Liver (tissue), 9 donors: ENCODE results near the gene PFDN6. TPM values are rescaled to one million over a fixed set of nuclear protein-coding genes. Genes with fewer than 3 reads are reported as not detected.

Experiments used
- DNase-seq: peaks from one replicate; pipeline ENCODE4 v3.0.0-alpha.2; 2017; ENCODE audit warnings: low spot score
- H3K27ac ChIP-seq, 2 donors: one replicate each; pipeline ENCODE4 v1.7.0; 2013; ENCODE audit warnings: inconsistent platforms in 2 of 2, low read length in 2 of 2, control low read depth in 1 of 2, low read depth in 1 of 2, mild to moderate bottlenecking in 1 of 2
- H3K27me3 ChIP-seq, 4 donors: one replicate each; pipeline versions ENCODE4 v1.6.1 to v1.7.0; 2013; ENCODE audit warnings: low read length in 3 of 4, inconsistent platforms in 1 of 4, mild to moderate bottlenecking in 1 of 4, moderate library complexity in 1 of 4; ENCODE audit not compliant: control insufficient read depth in 4 of 4, insufficient read depth in 4 of 4
- H3K36me3 ChIP-seq, 4 donors: one replicate each; pipeline versions ENCODE4 v1.6.1 to v1.7.0; 2013; ENCODE audit warnings: low read length in 3 of 4, mild to moderate bottlenecking in 3 of 4, low read depth in 1 of 4, moderate library complexity in 1 of 4; ENCODE audit not compliant: control insufficient read depth in 4 of 4, insufficient read depth in 3 of 4
- H3K4me1 ChIP-seq, 4 donors: one replicate each; pipeline versions ENCODE4 v1.6.1 to v1.7.0; 2013; ENCODE audit warnings: low read length in 3 of 4, mild to moderate bottlenecking in 3 of 4, moderate library complexity in 1 of 4; ENCODE audit not compliant: control insufficient read depth in 4 of 4, insufficient read depth in 4 of 4
- H3K4me3 ChIP-seq, 3 donors: one replicate each; pipeline versions ENCODE4 v1.6.1 to v1.7.0; 2013; ENCODE audit warnings: low read length in 3 of 3, control low read depth in 1 of 3, low read depth in 1 of 3, mild to moderate bottlenecking in 1 of 3
- H3K9ac ChIP-seq, 2 donors: one replicate each; pipeline ENCODE4 v1.7.0; 2013; ENCODE audit warnings: low read length in 2 of 2, mild to moderate bottlenecking in 2 of 2, moderate library complexity in 2 of 2, control low read depth in 1 of 2, low read depth in 1 of 2
- H3K9me3 ChIP-seq, 4 donors: one replicate each; pipeline versions ENCODE4 v1.6.1 to v1.7.0; 2013; ENCODE audit warnings: low read length in 3 of 4; ENCODE audit not compliant: control insufficient read depth in 4 of 4
- EGR1 ChIP-seq, 2 donors: IDR thresholded peaks; 2 replicates each; pipeline ENCODE4 v1.6.1; 2016 to 2018; ENCODE audit warnings: antibody characterized with exemption in 2 of 2, low read depth in 2 of 2
- FOXA1 ChIP-seq: IDR thresholded peaks from 2 replicates; pipeline ENCODE4 v1.6.1; 2016; ENCODE audit warnings: antibody characterized with exemption
- GABPA ChIP-seq, 2 donors: IDR thresholded peaks in 1 of 2; conservative IDR thresholded peaks in 1 of 2; 2 replicates each; pipeline ENCODE4 v1.6.1; 2016; ENCODE audit warnings: antibody characterized with exemption in 2 of 2, mild to moderate bottlenecking in 1 of 2, moderate library complexity in 1 of 2
- HNF4A ChIP-seq, 2 donors: conservative IDR thresholded peaks; 2 replicates each; pipeline ENCODE4 v1.6.1; 2016; ENCODE audit warnings: antibody characterized with exemption in 2 of 2, mild to moderate bottlenecking in 2 of 2
- HNF4G ChIP-seq: IDR thresholded peaks from 2 replicates; pipeline ENCODE4 v1.6.1; 2016; ENCODE audit warnings: antibody characterized with exemption
- JUND ChIP-seq, 2 donors: IDR thresholded peaks; 2 replicates each; pipeline ENCODE4 v1.6.1; 2016; ENCODE audit warnings: antibody characterized with exemption in 2 of 2
- MAX ChIP-seq: IDR thresholded peaks from 2 replicates; pipeline ENCODE4 v1.6.1; 2016; ENCODE audit warnings: antibody characterized with exemption
- NR2F2 ChIP-seq: IDR thresholded peaks from 2 replicates; pipeline ENCODE4 v1.6.1; 2016; ENCODE audit warnings: antibody characterized with exemption
- RAD21 ChIP-seq, 2 donors: IDR thresholded peaks; 2 replicates each; pipeline ENCODE4 v1.6.1; 2016; ENCODE audit warnings: antibody characterized with exemption in 2 of 2, mild to moderate bottlenecking in 2 of 2
- REST ChIP-seq: IDR thresholded peaks from 2 replicates; pipeline ENCODE4 v1.6.1; 2016; ENCODE audit warnings: antibody characterized with exemption, mild to moderate bottlenecking
- SP1 ChIP-seq: IDR thresholded peaks from 2 replicates; pipeline ENCODE4 v1.6.1; 2018; ENCODE audit warnings: antibody characterized with exemption, mild to moderate bottlenecking
- TAF1 ChIP-seq: conservative IDR thresholded peaks from 2 replicates; pipeline ENCODE4 v1.6.1; 2016; ENCODE audit warnings: antibody characterized with exemption, mild to moderate bottlenecking
- YY1 ChIP-seq: IDR thresholded peaks from 2 replicates; pipeline ENCODE4 v1.6.1; 2016; ENCODE audit warnings: antibody characterized with exemption, mild to moderate bottlenecking
- ZBTB33 ChIP-seq: IDR thresholded peaks from 2 replicates; pipeline ENCODE4 v1.6.1; 2016; ENCODE audit warnings: antibody characterized with exemption
- WGBS: extraction: QIAGEN DNeasy Blood & Tissue Kit; methylation state at CpG from one replicate; pipeline ENCODE4 v1.1.7; 2013; 5-methylcytosine and 5-hydroxymethylcytosine counted together
- polyA plus RNA-seq, 2 donors: library from polyadenylated mRNA; stranded (reverse) in 1 of 2; unstranded in 1 of 2; fragments of 200-250 nt in 1 of 2; fragments of >200 nt in 1 of 2; fragmentation: Nextera tagmentation in 1 of 2; extraction: Ambion mirVana in 1 of 2; gene quantifications; one replicate each; pipeline versions ENCODE4 v1.2.1 to v1.2.3, GENCODE V29; 2013 to 2015
- total RNA-seq, 2 donors: library from RNA; depleted of rRNA; stranded (reverse); fragments of >200 nt; gene quantifications; one replicate each; pipeline ENCODE4 v1.2.3, GENCODE V29; 2014
- TF ChIP-seq, protein P1 (sequence below): IDR thresholded peaks from 2 replicates; pipeline ENCODE4 v1.6.1; 2016; ENCODE audit warnings: antibody characterized with exemption
- TF ChIP-seq, protein P2 (sequence below): fragments of 150-350 bp; IDR thresholded peaks from 2 replicates; pipeline ENCODE4 v1.5.1; 2017; ENCODE audit warnings: improper control_type of control experiment, low read depth, low read length; ENCODE audit not compliant: missing input control
- donor health status: healthy.
- donor health status: healthy.
- donor health status: healthy.
- donor health status: healthy.
- donor health status: healthy.

The PFDN6 gene
- total and polyA plus RNA-seq, 4 donors: 6.5 to 60.1 (median 17.4) TPM

DNA sequence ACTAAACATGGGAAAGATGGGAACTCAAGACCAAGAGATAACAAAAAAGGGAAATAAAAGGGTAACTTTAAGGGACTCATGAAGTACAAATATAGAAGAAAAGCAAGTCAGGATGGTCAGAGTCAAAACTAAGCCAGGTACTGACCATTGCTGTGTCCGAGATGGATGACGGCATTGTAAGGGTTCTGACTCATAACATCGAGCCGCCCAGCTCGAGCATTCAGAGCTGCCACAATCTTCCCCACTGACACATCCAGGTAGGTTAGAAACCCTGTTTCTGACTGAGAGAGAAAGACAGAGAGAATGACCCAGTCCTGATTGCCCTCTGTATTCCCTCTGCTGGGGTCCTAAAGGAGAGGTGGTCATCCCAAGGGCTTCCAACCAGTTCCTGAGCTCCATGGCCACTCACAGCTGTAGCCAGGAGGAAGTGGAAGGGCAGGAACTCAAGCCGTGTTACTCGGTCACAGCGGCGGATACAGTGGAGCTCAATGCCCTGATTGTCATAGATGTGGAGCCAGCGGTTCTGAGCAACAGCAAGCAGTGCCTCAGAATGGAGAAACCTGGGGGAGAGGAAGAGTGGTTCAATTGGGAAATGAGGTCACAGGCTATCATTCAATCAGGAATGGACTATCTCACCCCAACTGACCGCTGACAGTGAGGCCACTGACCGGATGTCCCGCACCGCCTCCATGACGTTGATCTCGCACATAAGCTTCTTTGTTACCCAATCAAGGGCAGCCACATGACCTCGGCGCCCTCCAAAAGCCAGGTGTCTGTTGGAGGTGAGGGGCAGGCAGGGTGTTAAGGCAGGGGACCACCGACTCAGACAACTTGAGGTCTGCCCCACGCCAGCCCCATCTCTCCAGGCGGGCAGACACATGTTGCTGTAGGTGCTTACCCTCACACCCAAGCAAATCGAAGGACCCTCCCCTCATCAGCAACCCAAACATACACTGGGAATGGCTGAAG lies 2.2 kb upstream of the PFDN6 start:
- no peak overlapping the region for H3K9ac ChIP-seq
- no peak overlapping the region for H3K27ac ChIP-seq
- WGBS: 93% methylated on average over 22 of the region's 22 CpGs
- H3K4me3 ChIP-seq: no peak overlapping the region
- H3K36me3 ChIP-seq: peaks cover 4 to 45% (median 17%) of the 10 kb centered on the region in 4 donors
- H3K4me1 ChIP-seq: peaks cover 10 to 23% (median 20%) of the 10 kb centered on the region in 4 donors
- H3K9me3 ChIP-seq: no peaks in the 10 kb centered on the region
- H3K27me3 ChIP-seq: no peaks in the 10 kb centered on the region
- no peak for DNase-seq
- TF ChIP-seq EGR1 (IDR thresholded peaks at IDR 0.05; ENCODE audit: low read depth in 2 of 2) (no peak), HNF4G (no peak), REST (no peak), MAX (no peak), RAD21 (IDR thresholded peaks at IDR 0.05) (no peak), GABPA (IDR thresholded peaks at IDR 0.05 in 1 of 2, conservative IDR thresholded peaks at IDR 0.05 in 1 of 2) (no peak), SP1 (no peak), TAF1 (no peak), FOXA1 (no peak), JUND (IDR thresholded peaks at IDR 0.05) (no peak), NR2F2 (no peak), YY1 (no peak), HNF4A (conservative IDR thresholded peaks at IDR 0.05) (no peak), ZBTB33 (no peak)
- TF ChIP-seq, protein P1, sequence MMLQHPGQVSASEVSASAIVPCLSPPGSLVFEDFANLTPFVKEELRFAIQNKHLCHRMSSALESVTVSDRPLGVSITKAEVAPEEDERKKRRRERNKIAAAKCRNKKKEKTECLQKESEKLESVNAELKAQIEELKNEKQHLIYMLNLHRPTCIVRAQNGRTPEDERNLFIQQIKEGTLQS: no peak
- TF ChIP-seq, protein P2, sequence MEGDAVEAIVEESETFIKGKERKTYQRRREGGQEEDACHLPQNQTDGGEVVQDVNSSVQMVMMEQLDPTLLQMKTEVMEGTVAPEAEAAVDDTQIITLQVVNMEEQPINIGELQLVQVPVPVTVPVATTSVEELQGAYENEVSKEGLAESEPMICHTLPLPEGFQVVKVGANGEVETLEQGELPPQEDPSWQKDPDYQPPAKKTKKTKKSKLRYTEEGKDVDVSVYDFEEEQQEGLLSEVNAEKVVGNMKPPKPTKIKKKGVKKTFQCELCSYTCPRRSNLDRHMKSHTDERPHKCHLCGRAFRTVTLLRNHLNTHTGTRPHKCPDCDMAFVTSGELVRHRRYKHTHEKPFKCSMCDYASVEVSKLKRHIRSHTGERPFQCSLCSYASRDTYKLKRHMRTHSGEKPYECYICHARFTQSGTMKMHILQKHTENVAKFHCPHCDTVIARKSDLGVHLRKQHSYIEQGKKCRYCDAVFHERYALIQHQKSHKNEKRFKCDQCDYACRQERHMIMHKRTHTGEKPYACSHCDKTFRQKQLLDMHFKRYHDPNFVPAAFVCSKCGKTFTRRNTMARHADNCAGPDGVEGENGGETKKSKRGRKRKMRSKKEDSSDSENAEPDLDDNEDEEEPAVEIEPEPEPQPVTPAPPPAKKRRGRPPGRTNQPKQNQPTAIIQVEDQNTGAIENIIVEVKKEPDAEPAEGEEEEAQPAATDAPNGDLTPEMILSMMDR: no peak
